ENCODE results near the gene CCNJL. TPM values are rescaled to one million over a fixed set of nuclear protein-coding genes. Genes with fewer than 3 reads are reported as not detected.
A peak's percentile ranks its signal among the peaks of the same experiment; 100 is the strongest.

Gene CCNJL
- total and polyA plus RNA-seq, 8 donors: 8.6 to 19.6 (median 10.6) TPM

- no peak for TF ChIP-seq CTCF (IDR thresholded peaks at IDR 0.05)
- no peak for ATAC-seq
- Histone ChIP-seq H3K9me3 (no peaks in the 10 kb centered on the region), H3K27ac (no peak overlapping the region), H3K36me3 (no peaks in the 10 kb centered on the region), H3K4me1 (no peaks in the 10 kb centered on the region), H3K4me3 (no peak overlapping the region), H3K27me3 (no peaks in the 10 kb centered on the region)
- intact Hi-C loops (cut with DNase I): no loop called here
- DNase-seq: no peak
Measured at GRCh38 chr5:160324886-160325285, 12.5 kb upstream of the CCNJL start.

- intact Hi-C loops (cut with DNase I): no loop called here
Measured at GRCh38 chr5:160318409-160318808, 6.0 kb upstream of the CCNJL start.

GRCh38 chr5:160317434-160317833, 5.1 kb upstream of the CCNJL start:
- Histone ChIP-seq H3K36me3 (no peaks in the 10 kb centered on the region), H3K9me3 (no peaks in the 10 kb centered on the region), H3K4me1 (peaks cover 0 to 44% of the 10 kb centered on the region in 2 donors), H3K27ac (peak overlapping the region in 1 of 2 donors; percentile 37), H3K4me3 (no peak overlapping the region), H3K27me3 (peaks cover 0 to 18% of the 10 kb centered on the region in 2 donors)
- ATAC-seq (peak; percentile 18), DNase-seq (no peak)
- no peak for TF ChIP-seq CTCF (IDR thresholded peaks at IDR 0.05)
- intact Hi-C loops (cut with DNase I): no loop called here

More at GRCh38 chr5:160318409-160318808, 6.0 kb upstream of the CCNJL start:
- H3K36me3 ChIP-seq: no peaks in the 10 kb centered on the region
- peaks cover 0 to 38% of the 10 kb centered on the region in 2 donors for H3K4me1 ChIP-seq
- peak; percentile 19 for ATAC-seq
- peaks cover 0 to 8% of the 10 kb centered on the region in 2 donors for H3K27me3 ChIP-seq
- peak overlapping the region in 1 of 2 donors; percentile 30 for H3K27ac ChIP-seq
- no peaks in the 10 kb centered on the region for H3K9me3 ChIP-seq
- TF ChIP-seq CTCF (IDR thresholded peaks at IDR 0.05): no peak
- no peak for DNase-seq
- H3K4me3 ChIP-seq: no peak overlapping the region

DNA sequence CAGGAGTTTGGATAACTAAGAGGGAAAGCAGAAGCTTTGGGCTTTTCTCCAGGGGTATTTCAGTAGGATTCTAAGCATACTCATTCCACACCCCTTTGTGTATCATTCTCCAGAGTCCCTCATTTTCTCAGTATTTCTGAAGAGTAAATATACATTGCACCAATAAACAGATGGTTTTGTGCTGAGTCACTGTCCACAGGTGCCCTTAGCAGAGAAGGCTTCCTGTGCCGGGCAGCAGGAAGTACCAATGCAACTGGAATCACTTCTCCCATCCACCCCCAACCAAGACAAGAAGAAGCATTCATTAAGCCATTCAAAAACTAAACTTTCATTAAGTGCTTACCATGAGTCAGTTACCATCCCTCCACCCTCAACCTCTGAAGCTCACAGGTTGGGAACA, 3.6 kb upstream of the CCNJL start:
- ATAC-seq: peak; percentile 56
- TF ChIP-seq CTCF (IDR thresholded peaks at IDR 0.05): no peak
- no peak overlapping the region for H3K4me3 ChIP-seq
- no peaks in the 10 kb centered on the region for H3K36me3 ChIP-seq
- H3K9me3 ChIP-seq: no peaks in the 10 kb centered on the region
- peak overlapping the region; percentile 23 to 45 for H3K27ac ChIP-seq
- H3K27me3 ChIP-seq: peaks cover 0 to 32% of the 10 kb centered on the region in 2 donors
- intact Hi-C loops (cut with DNase I): no loop called here
- DNase-seq: peak in 1 of 4 donors; percentile 54
- peaks cover 0 to 44% of the 10 kb centered on the region in 2 donors for H3K4me1 ChIP-seq

DNA sequence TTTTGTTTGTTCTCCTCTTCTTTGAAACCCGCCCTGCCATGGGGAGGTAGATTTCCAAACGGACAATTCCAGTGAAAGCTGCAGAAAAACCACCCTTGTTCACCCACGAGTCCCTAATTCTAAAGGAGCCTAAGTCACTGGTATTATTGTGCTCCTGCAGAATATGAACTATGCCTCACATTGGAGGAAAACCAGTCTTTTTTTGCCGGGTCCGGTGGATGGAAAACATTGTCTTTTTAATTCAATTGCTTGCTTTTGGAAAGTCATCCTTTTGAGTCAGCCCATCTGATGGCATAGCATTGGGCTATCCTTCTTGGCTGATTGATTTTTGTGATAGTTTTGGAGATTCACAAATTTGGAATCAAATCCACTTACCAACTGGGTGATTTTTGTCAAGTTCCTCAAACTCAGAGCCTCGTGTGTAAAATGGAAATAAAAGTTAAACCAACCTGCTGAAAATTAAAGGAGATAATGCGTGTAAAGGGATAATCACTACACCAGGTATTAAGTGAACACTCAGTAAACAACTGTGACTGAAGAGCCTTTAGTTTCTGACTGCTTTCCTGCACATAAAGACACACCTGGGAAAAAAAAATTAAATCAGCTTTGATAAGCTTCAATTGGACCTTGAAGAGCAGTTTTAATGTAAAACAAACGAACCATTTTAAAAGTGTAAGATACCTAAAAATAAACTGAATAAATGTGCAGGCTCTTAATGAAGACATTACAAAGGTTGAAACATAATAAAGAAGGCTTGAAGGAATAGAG, 780 bp upstream of the CCNJL start:
- Histone ChIP-seq H3K36me3 (peaks cover 0 to 4% of the 10 kb centered on the region in 2 donors), H3K4me3 (peak overlapping the region; percentile 67 to 71), H3K4me1 (peaks cover 0 to 37% of the 10 kb centered on the region in 2 donors), H3K27me3 (peaks cover 0 to 52% of the 10 kb centered on the region in 2 donors), H3K9me3 (no peaks in the 10 kb centered on the region), H3K27ac (peak overlapping the region; percentile 76 to 83)
- ATAC-seq (peak; percentile 1), DNase-seq (no peak)
- intact Hi-C loops (cut with DNase I): no loop called here
- TF ChIP-seq CTCF (IDR thresholded peaks at IDR 0.05): no peak

Data from left lung (tissue), 10 donors.